Endothelial cell of umbilical vein (primary cell): ENCODE data around the gene NOD1. TPM values are rescaled to one million over a fixed set of nuclear protein-coding genes. Genes with fewer than 3 reads are reported as not detected.

Experiments
- BruUV-seq: library from RNA; stranded (reverse); fragments of 400-500 nt; replicated peaks from 2 replicates; lab custom pipeline; 2021; lab: Mats Ljungman, UMichigan
- CTCF ChIA-PET: fragments of 300-600, 350-600 bp; sonication (Branson Sonifier 250); formaldehyde crosslinking; loops from one replicate; lab custom pipeline; 2021; ENCODE audit warnings: antibody characterized with exemption, inconsistent platforms; lab: Charles Lee
- POLR2A ChIA-PET: fragments of 300-600, 350-600 bp; sonication (Branson Sonifier 250); formaldehyde crosslinking; loops from one replicate; lab custom pipeline; 2021; ENCODE audit warnings: antibody characterized with exemption, inconsistent platforms; lab: Charles Lee
- DNase-seq: peaks from one replicate; pipeline ENCODE4 v3.0.0-alpha.2; 2011; ENCODE audit warnings: low read depth, low spot score
- FAIRE-seq: peaks from 2 replicates; lab custom pipeline; 2011; peaks lifted over from hg19 to GRCh38; lab: Jason Lieb, UNC
- H2AFZ ChIP-seq: 2 replicates; pipeline ENCODE4 v1.6.0; 2012; ENCODE audit warnings: low read depth, low read length, control low read depth, inconsistent platforms
- H3K27ac ChIP-seq: 2 replicates; pipeline ENCODE4 v1.5.1; 2011; ENCODE audit warnings: low read depth, mild to moderate bottlenecking, control low read depth, low read length, moderate library complexity; ENCODE audit not compliant: insufficient read depth
- H3K27me3 ChIP-seq, 2 experiments: 2 replicates each; pipeline versions ENCODE4 v1.6.0 to v1.6.1; 2011; ENCODE audit warnings: low read length in 2 of 2, mixed read lengths in 1 of 2; ENCODE audit not compliant: control insufficient read depth in 2 of 2, insufficient read depth in 2 of 2
- H3K36me3 ChIP-seq, 2 experiments: 2 replicates in 1 of 2; 3 replicates in 1 of 2; pipeline ENCODE4 v1.5.1; 2011; ENCODE audit warnings: low read length in 2 of 2, mild to moderate bottlenecking in 1 of 2, moderate library complexity in 1 of 2; ENCODE audit not compliant: control insufficient read depth in 2 of 2, insufficient read depth in 2 of 2; ENCODE audit errors: extremely low read depth in 1 of 2
- H3K4me1 ChIP-seq: 3 replicates; pipeline ENCODE4 v1.5.1; 2011; ENCODE audit warnings: mild to moderate bottlenecking, low read length; ENCODE audit not compliant: control insufficient read depth, insufficient read depth; ENCODE audit errors: extremely low read depth
- H3K4me2 ChIP-seq: 2 replicates; pipeline ENCODE4 v1.6.1; 2011; ENCODE audit warnings: low read length, control low read depth, mixed read lengths; ENCODE audit not compliant: insufficient read depth
- H3K4me3 ChIP-seq, 3 experiments: fragments of 200-600 bp in 1 of 3; sonication (generic), shearing (Covaris generic) in 1 of 3; replicated peaks in 1 of 3; 2 replicates each; pipeline ENCODE4 v1.5.1; 2011 to 2016; ENCODE audit warnings: control low read depth in 3 of 3, low read length in 3 of 3, mild to moderate bottlenecking in 2 of 3, inconsistent platforms in 1 of 3, low read depth in 1 of 3, moderate library complexity in 1 of 3; ENCODE audit not compliant: insufficient read depth in 1 of 3
- H3K79me2 ChIP-seq: 2 replicates; pipeline ENCODE4 v1.6.0; 2012; ENCODE audit warnings: low read length, inconsistent platforms; ENCODE audit not compliant: control insufficient read depth, insufficient read depth
- H3K9ac ChIP-seq: replicated peaks from 2 replicates; pipeline ENCODE3; 2011; ENCODE audit warnings: low read length, control low read depth; ENCODE audit not compliant: insufficient read depth; ENCODE audit errors: extremely low read depth
- H3K9me1 ChIP-seq: replicated peaks from 3 replicates; pipeline ENCODE4 v1.6.0; 2011; ENCODE audit warnings: mild to moderate bottlenecking, low read length; ENCODE audit not compliant: control insufficient read depth, insufficient read depth; ENCODE audit errors: extremely low read depth
- H3K9me3 ChIP-seq: replicated peaks from 2 replicates; pipeline ENCODE4 v1.5.1; 2012; ENCODE audit warnings: low read length, inconsistent platforms; ENCODE audit not compliant: control insufficient read depth, insufficient read depth
- H4K20me1 ChIP-seq: replicated peaks from 2 replicates; pipeline ENCODE3; 2011; ENCODE audit warnings: mild to moderate bottlenecking, low read length; ENCODE audit not compliant: control insufficient read depth, insufficient read depth; ENCODE audit errors: extremely low read depth
- CTCF ChIP-seq, 2 donors: IDR thresholded peaks; 1 replicate in 1 of 2; 2 replicates in 1 of 2; pipeline ENCODE4 v1.5.1; 2011; ENCODE audit warnings: low read length in 2 of 2, mild to moderate bottlenecking in 2 of 2, moderate library complexity in 2 of 2, control low read depth in 1 of 2, inconsistent platforms in 1 of 2, low read depth in 1 of 2; ENCODE audit not compliant: insufficient read depth in 1 of 2; ENCODE audit errors: extremely low read depth in 1 of 2
- EZH2 ChIP-seq: IDR thresholded peaks from 2 replicates; pipeline ENCODE4 v1.6.1; 2012; ENCODE audit warnings: borderline replicate concordance, low read depth, mild to moderate bottlenecking, moderate library complexity, low read length, inconsistent platforms; ENCODE audit not compliant: severe bottlenecking
- FOS ChIP-seq: IDR thresholded peaks from 2 replicates; pipeline ENCODE4 v1.6.1; 2011; ENCODE audit warnings: mild to moderate bottlenecking, low read length, moderate library complexity, borderline replicate concordance; ENCODE audit not compliant: insufficient read depth
- GATA2 ChIP-seq: IDR thresholded peaks from 2 replicates; pipeline ENCODE4 v1.7.0; 2011; ENCODE audit warnings: low read depth, mild to moderate bottlenecking, moderate library complexity, mixed read lengths, low read length; ENCODE audit not compliant: insufficient read length, insufficient read depth
- JUN ChIP-seq: IDR thresholded peaks from 2 replicates; pipeline ENCODE4 v1.6.1; 2011; ENCODE audit warnings: borderline replicate concordance, low read depth; ENCODE audit not compliant: insufficient read length, insufficient read depth
- MAX ChIP-seq: IDR thresholded peaks from 2 replicates; pipeline ENCODE4 v1.6.1; 2011; ENCODE audit not compliant: insufficient read depth, insufficient read length
- MYC ChIP-seq: IDR thresholded peaks from one replicate; pipeline ENCODE4 v1.6.1; 2011; ENCODE audit warnings: mild to moderate bottlenecking, low read depth, low read length
- POLR2A ChIP-seq: IDR thresholded peaks from 2 replicates; pipeline ENCODE4 v1.6.1; 2012; ENCODE audit warnings: low read depth, mild to moderate bottlenecking, control low read depth, low read length
- POLR2AphosphoS5 ChIP-seq: IDR thresholded peaks from 2 replicates; pipeline ENCODE4 v1.6.1; 2012; ENCODE audit warnings: low read depth, mild to moderate bottlenecking, control low read depth, low read length, moderate library complexity; ENCODE audit not compliant: insufficient read depth
- dilution Hi-C: fragments of 300-500 bp; cut with MboI; formaldehyde crosslinking; loops from one replicate; pipeline ENCODE4 v1.15.0; 2019; ENCODE audit warnings: low sequenced_read_pairs; ENCODE audit not compliant: extremely low pct_ligation_motif_present
- intact Hi-C: fragments of 100-400 bp; cut with micrococcal nuclease; formaldehyde crosslinking; loops from one replicate; pipeline ENCODE4 v1.10.0; 2022
- polyA plus RNA-seq, 4 experiments: library from polyadenylated mRNA; depleted of rRNA in 3 of 4; stranded (reverse) in 3 of 4; unstranded in 1 of 4; fragments of >200 nt; gene quantifications; 2 replicates each; pipeline versions ENCODE4 v1.2.1 to v1.2.3, GENCODE V29; 2011 to 2012; ENCODE audit warnings: missing spikeins in 1 of 4
- total RNA-seq: library from RNA; stranded (reverse); gene quantifications from 2 replicates; pipeline ENCODE4 v1.2.3, GENCODE V29; 2021

The NOD1 gene
- total and polyA plus RNA-seq, 2 donors (not counting 3 experiments of a cell fraction or from before 2014, with no cell fraction given) = 22.1 to 39.2 TPM

DNA sequence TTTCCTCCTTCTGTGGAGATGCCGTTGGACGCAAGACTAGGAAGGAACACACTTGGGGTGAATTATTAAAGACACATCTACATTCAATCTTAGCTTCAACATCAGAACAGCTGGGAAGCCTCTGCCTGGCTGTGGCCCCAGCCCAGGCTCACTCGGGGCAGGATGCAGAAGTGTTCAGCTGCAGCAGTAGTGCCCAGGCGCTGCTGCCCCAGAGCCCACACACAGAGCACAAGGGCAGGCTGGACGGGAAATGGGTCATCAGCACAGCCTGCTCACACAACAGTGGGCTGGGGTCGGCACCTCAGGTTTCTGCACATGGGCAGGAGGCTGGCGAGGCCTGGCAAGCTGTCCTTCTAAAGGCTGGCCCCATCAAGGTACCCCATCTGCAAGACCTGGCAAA, 42.5 kb downstream of the NOD1 start:
- TF ChIP-seq CTCF (IDR thresholded peaks at IDR 0.05; ENCODE audit: extremely low read depth in 1 of 2, insufficient read depth in 1 of 2, low read depth in 1 of 2, low read length in 2 of 2) (no peak), EZH2 (no peak), MYC (no peak), POLR2A (no peak), FOS (no peak), MAX (no peak), GATA2 (no peak), POLR2AphosphoS5 (no peak), JUN (no peak)
- no peaks in the 10 kb centered on the region for H3K79me2 ChIP-seq
- no TSS peak for BruUV-seq
- no peaks in the 10 kb centered on the region for H3K4me1 ChIP-seq
- H4K20me1 ChIP-seq = no peaks in the 10 kb centered on the region
- H3K4me2 ChIP-seq = no peak overlapping the region
- H3K36me3 ChIP-seq = peaks cover 28 to 38% of the 10 kb centered on the region in 2 experiments
- DNase-seq (no peak), FAIRE-seq (no peak)
- no peak overlapping the region for H3K9ac ChIP-seq
- ChIA-PET CTCF (no interaction called here), POLR2A (no interaction called here)
- H2AFZ ChIP-seq = no peak overlapping the region
- no peak overlapping the region for H3K4me3 ChIP-seq
- no peaks in the 10 kb centered on the region for H3K9me1 ChIP-seq
- dilution Hi-C loops = no loop called here
- H3K9me3 ChIP-seq = no peaks in the 10 kb centered on the region
- H3K27ac ChIP-seq = no peak overlapping the region
- intact Hi-C loops = no loop called here
- no peaks in the 10 kb centered on the region for H3K27me3 ChIP-seq
